Fibroblast of pulmonary artery (primary cell): ENCODE measurements around the gene LRRC4C.
"Not testable (repeated sequence)": the region's sequence is repeated elsewhere in the genome, so short reads cannot be mapped to it uniquely, and the experiment has no call there.

ENCODE experiments used
- DNase-seq: peaks from one replicate; pipeline ENCODE4 v3.0.0-alpha.2; 2010; ENCODE audit warnings: low read depth
- H3K4me3 ChIP-seq: replicated peaks from 2 replicates; pipeline ENCODE4 v1.5.1; 2011; ENCODE audit warnings: low read depth, mild to moderate bottlenecking, control low read depth, low read length, moderate library complexity
- CTCF ChIP-seq: IDR thresholded peaks from 2 replicates; pipeline ENCODE4 v1.5.1; 2011; ENCODE audit warnings: mild to moderate bottlenecking, control low read depth, low read length, inconsistent platforms; ENCODE audit errors: missing control alignments

LRRC4C gene

GRCh38 chr11:40175980-40176379, 1283.5 kb downstream of the LRRC4C start:
- no peak for DNase-seq
- H3K4me3 ChIP-seq, result no peak overlapping the region
- no peak for TF ChIP-seq CTCF

GRCh38 chr11:40170078-40170477, 1289.4 kb downstream of the LRRC4C start:
- no peak overlapping the region for H3K4me3 ChIP-seq
- no peak for TF ChIP-seq CTCF
- DNase-seq, result no peak

GRCh38 chr11:40168414-40168813, 1291.0 kb downstream of the LRRC4C start:
- no peak overlapping the region for H3K4me3 ChIP-seq
- TF ChIP-seq CTCF, result no peak
- no peak for DNase-seq

GRCh38 chr11:40167805-40168204, 1291.6 kb downstream of the LRRC4C start:
- not testable (repeated sequence) for H3K4me3 ChIP-seq, DNase-seq

GRCh38 chr11:40166892-40167291, 1292.6 kb downstream of the LRRC4C start:
- no peak for TF ChIP-seq CTCF
- H3K4me3 ChIP-seq, result no peak overlapping the region
- no peak for DNase-seq

GRCh38 chr11:40162901-40163883, 1296.3 kb downstream of the LRRC4C start:
- no peak for DNase-seq
- H3K4me3 ChIP-seq, result no peak overlapping the region
- no peak for TF ChIP-seq CTCF

GRCh38 chr11:40161854-40162410, 1297.5 kb downstream of the LRRC4C start:
- no peak overlapping the region for H3K4me3 ChIP-seq
- DNase-seq, result no peak
- TF ChIP-seq CTCF, result no peak
